GM23248 (cell line): ENCODE results near the gene IRF5. TPM values are rescaled to one million over a fixed set of nuclear protein-coding genes. Genes with fewer than 3 reads are reported as not detected.

Experiments used
- DNase-seq: peaks from one replicate; pipeline ENCODE4 v3.0.0-alpha.2; 2015
- H2AFZ ChIP-seq: fragments of 200-600 bp; sonication (generic); 2 replicates; pipeline ENCODE4 v1.6.1; 2016; ENCODE audit warnings: antibody characterized with exemption
- H3F3A ChIP-seq: fragments of 200-600 bp; sonication (generic); 2 replicates; pipeline ENCODE4 v1.6.1; 2016; ENCODE audit warnings: mild to moderate bottlenecking, antibody characterized with exemption, mixed run types; ENCODE audit not compliant: insufficient read depth
- H3K27ac ChIP-seq: fragments of 200-600 bp; sonication (generic); 2 replicates; pipeline ENCODE4 v1.5.1; 2016; ENCODE audit warnings: mild to moderate bottlenecking
- H3K27me3 ChIP-seq: fragments of 200-600 bp; sonication (generic); replicated peaks from 2 replicates; pipeline ENCODE4 v1.6.1; 2016; ENCODE audit warnings: mild to moderate bottlenecking; ENCODE audit not compliant: insufficient read depth
- H3K36me3 ChIP-seq: fragments of 200-600 bp; sonication (generic); 2 replicates; pipeline ENCODE4 v1.6.1; 2016; ENCODE audit warnings: low read depth, mild to moderate bottlenecking
- H3K4me1 ChIP-seq: fragments of 200-600 bp; sonication (generic); 2 replicates; pipeline ENCODE4 v1.6.1; 2016; ENCODE audit warnings: mild to moderate bottlenecking; ENCODE audit not compliant: insufficient read depth
- H3K4me2 ChIP-seq: fragments of 200-600 bp; sonication (generic); one replicate; pipeline ENCODE4 v1.6.1; 2016; ENCODE audit warnings: mild to moderate bottlenecking; ENCODE audit not compliant: unreplicated experiment
- H3K4me3 ChIP-seq: fragments of 200-600 bp; sonication (generic); 2 replicates; pipeline ENCODE4 v1.5.1; 2016; ENCODE audit warnings: mild to moderate bottlenecking
- H3K79me2 ChIP-seq: fragments of 200-600 bp; sonication (generic); 2 replicates; pipeline ENCODE4 v1.6.1; 2016; ENCODE audit warnings: mild to moderate bottlenecking; ENCODE audit not compliant: insufficient read depth
- H3K9ac ChIP-seq: fragments of 200-600 bp; sonication (generic); 2 replicates; pipeline ENCODE4 v1.6.1; 2016; ENCODE audit warnings: mild to moderate bottlenecking
- H3K9me2 ChIP-seq: fragments of 200-600 bp; sonication (generic); 2 replicates; pipeline ENCODE4 v1.6.1; 2016; ENCODE audit warnings: mixed run types, mild to moderate bottlenecking, moderate library complexity; ENCODE audit not compliant: insufficient read depth
- H3K9me3 ChIP-seq: fragments of 200-600 bp; sonication (generic); one replicate; pipeline ENCODE4 v1.6.1; 2017; ENCODE audit warnings: low read depth
- H4K20me1 ChIP-seq: fragments of 200-600 bp; sonication (generic); 2 replicates; pipeline ENCODE4 v1.6.0; 2016; ENCODE audit not compliant: insufficient read depth
- EZH2 ChIP-seq: fragments of 200-600 bp; sonication (generic); IDR thresholded peaks from 2 replicates; pipeline ENCODE4 v1.6.1; 2018; ENCODE audit warnings: antibody characterized with exemption, mild to moderate bottlenecking; ENCODE audit not compliant: insufficient read depth, poor library complexity, severe bottlenecking
- EZH2phosphoT487 ChIP-seq: fragments of 200-600 bp; sonication (generic); IDR thresholded peaks from 2 replicates; pipeline ENCODE4 v1.6.1; 2018; ENCODE audit warnings: antibody characterized with exemption, moderate library complexity, mild to moderate bottlenecking, low read depth; ENCODE audit not compliant: insufficient read depth
- WGBS, 2 experiments: methylation state at CpG; one replicate each; pipeline ENCODE4 v1.1.6; 2015 to 2017; ENCODE audit warnings: low lambda C conversion rate in 2 of 2, low coverage in 1 of 2; ENCODE audit errors: missing lambda C conversion rate in 2 of 2; 5-methylcytosine and 5-hydroxymethylcytosine counted together
- in situ Hi-C: fragments of 300-500 bp; cut with MboI; formaldehyde crosslinking; loops from 2 replicates; pipeline ENCODE4 v1.15.0; 2020
- polyA plus RNA-seq: library from polyadenylated mRNA; unstranded; fragments of >200 nt; fragmentation: Nextera tagmentation; extraction: Ambion mirVana; gene quantifications from 2 replicates; pipeline ENCODE4 v1.2.1, GENCODE V29; 2016
- small RNA-seq: library from RNA; depleted of rRNA; stranded (forward); fragments of <200 nt; gene quantifications from one replicate; pipeline ENCODE3, GENCODE V24; 2014; ENCODE audit warnings: low read depth, low replicate concordance
- total RNA-seq: library from RNA; depleted of rRNA; stranded (reverse); fragments of >200 nt; shearing (Covaris generic); gene quantifications from 2 replicates; pipeline ENCODE4 v1.2.3, GENCODE V29; 2014; rRNA removed

IRF5 gene
- total and polyA plus RNA-seq, 2 experiments from 2014 or later: under 0.01 to 0.16 TPM

GRCh38 chr7:128997181-128997580 lies 59.5 kb downstream of the IRF5 start:
- Histone ChIP-seq H3K9me3 (no peaks in the 10 kb centered on the region), H3K27ac (no peak overlapping the region), H3K9ac (no peak overlapping the region), H3K4me1 (no peaks in the 10 kb centered on the region), H3K79me2 (no peaks in the 10 kb centered on the region), H3K9me2 (no peaks in the 10 kb centered on the region), H2AFZ (no peak overlapping the region), H3F3A (no peaks in the 10 kb centered on the region), H3K4me3 (no peak overlapping the region), H3K36me3 (peaks cover 37% of the 10 kb centered on the region), H4K20me1 (no peaks in the 10 kb centered on the region), H3K4me2 (no peak overlapping the region), H3K27me3 (no peaks in the 10 kb centered on the region)
- in situ Hi-C loops: no loop called here
- WGBS, 2 experiments: 97 to 98% methylated on average over 5 of the region's 5 CpGs
- TF ChIP-seq EZH2: no peak
- no peak for TF ChIP-seq EZH2phosphoT487
- no peak for DNase-seq

Small RNA genes within 50 kb of the gene (small RNA-seq; reads per million reads assigned to genes)
- not detected for gene RN7SL306P

Other genes with a start within 250 kb of the IRF5 start
- 1,466 and 1,589 TPM in 2 replicates for gene CALU, start 198.6 kb upstream of the IRF5 start, total RNA-seq
- gene CALU, start 198.6 kb upstream of the IRF5 start, polyA plus RNA-seq: 1,706 and 1,740 TPM in 2 replicates
- gene OPN1SW, start 162.1 kb upstream of the IRF5 start, total RNA-seq: not detected in 2 replicates
- gene OPN1SW, start 162.1 kb upstream of the IRF5 start, polyA plus RNA-seq: 2.2 and 2.6 TPM in 2 replicates
- gene CCDC136, start 146.0 kb upstream of the IRF5 start, total RNA-seq: 3.1 and 3.8 TPM in 2 replicates
- 2.8 and 3.9 TPM in 2 replicates for gene CCDC136, start 146.0 kb upstream of the IRF5 start, polyA plus RNA-seq
- gene FLNC, start 107.5 kb upstream of the IRF5 start, total RNA-seq: 304 and 353 TPM in 2 replicates
- gene FLNC, start 107.5 kb upstream of the IRF5 start, polyA plus RNA-seq: 74.0 and 75.1 TPM in 2 replicates
- 96.5 and 124 TPM in 2 replicates for gene ATP6V1F, start 75.1 kb upstream of the IRF5 start, total RNA-seq
- gene ATP6V1F, start 75.1 kb upstream of the IRF5 start, polyA plus RNA-seq: 243 and 264 TPM in 2 replicates
- not detected in 2 replicates for gene KCP, start 27.2 kb upstream of the IRF5 start, total RNA-seq
- gene KCP, start 27.2 kb upstream of the IRF5 start, polyA plus RNA-seq: 0.10 TPM in 2 replicates
- gene TNPO3, start 117.2 kb downstream of the IRF5 start, total RNA-seq: 41.9 and 47.2 TPM in 2 replicates
- gene TNPO3, start 117.2 kb downstream of the IRF5 start, polyA plus RNA-seq: 31.6 and 34.2 TPM in 2 replicates
- 0.76 TPM in 2 replicates for gene TSPAN33, start 206.8 kb downstream of the IRF5 start, total RNA-seq
- gene TSPAN33, start 206.8 kb downstream of the IRF5 start, polyA plus RNA-seq: not detected in 2 replicates